ENCODE measurements around the gene COL11A1.

DNA sequence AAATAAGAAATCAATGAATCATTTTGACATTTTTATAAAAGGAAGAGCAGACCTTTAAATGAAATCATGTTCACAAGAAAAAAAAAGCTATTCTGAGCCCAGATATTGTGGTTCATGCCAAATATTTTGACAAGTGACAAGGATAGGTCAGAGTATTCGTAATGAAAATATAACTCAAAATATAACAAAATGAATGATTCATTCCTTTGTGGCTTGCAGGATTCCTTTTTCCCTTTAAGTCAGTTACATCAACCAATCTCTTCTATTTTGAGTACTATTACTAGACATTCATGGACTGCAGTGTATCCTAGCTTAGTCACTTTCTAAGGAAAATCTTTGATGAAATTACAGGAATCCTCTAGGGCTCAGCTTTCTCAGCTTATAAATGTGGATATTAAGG is 188.7 kb downstream of the COL11A1 start:
- no peak for TF ChIP-seq POLR2A (IDR thresholded peaks at IDR 0.05)
- TF ChIP-seq, protein P1, sequence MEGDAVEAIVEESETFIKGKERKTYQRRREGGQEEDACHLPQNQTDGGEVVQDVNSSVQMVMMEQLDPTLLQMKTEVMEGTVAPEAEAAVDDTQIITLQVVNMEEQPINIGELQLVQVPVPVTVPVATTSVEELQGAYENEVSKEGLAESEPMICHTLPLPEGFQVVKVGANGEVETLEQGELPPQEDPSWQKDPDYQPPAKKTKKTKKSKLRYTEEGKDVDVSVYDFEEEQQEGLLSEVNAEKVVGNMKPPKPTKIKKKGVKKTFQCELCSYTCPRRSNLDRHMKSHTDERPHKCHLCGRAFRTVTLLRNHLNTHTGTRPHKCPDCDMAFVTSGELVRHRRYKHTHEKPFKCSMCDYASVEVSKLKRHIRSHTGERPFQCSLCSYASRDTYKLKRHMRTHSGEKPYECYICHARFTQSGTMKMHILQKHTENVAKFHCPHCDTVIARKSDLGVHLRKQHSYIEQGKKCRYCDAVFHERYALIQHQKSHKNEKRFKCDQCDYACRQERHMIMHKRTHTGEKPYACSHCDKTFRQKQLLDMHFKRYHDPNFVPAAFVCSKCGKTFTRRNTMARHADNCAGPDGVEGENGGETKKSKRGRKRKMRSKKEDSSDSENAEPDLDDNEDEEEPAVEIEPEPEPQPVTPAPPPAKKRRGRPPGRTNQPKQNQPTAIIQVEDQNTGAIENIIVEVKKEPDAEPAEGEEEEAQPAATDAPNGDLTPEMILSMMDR (IDR thresholded peaks at IDR 0.05): no peak
